Measurements from ENCODE around the gene KRTAP20-1.

Gene KRTAP20-1

GRCh38 chr21:30652891-30653290, 36.7 kb downstream of the KRTAP20-1 start:
- no peak for DNase-seq

All from stimulated activated CD4-positive, alpha-beta T cell treated with anti-CD3 and anti-CD28 coated beads, Interleukin-2, amount 100 ng/mL, for 48 hours (primary cell).